ENCODE results near the gene MYO19. TPM values are rescaled to one million over a fixed set of nuclear protein-coding genes. Genes with fewer than 3 reads are reported as not detected.
"Not testable (repeated sequence)": the region's sequence is repeated elsewhere in the genome, so short reads cannot be mapped to it uniquely, and the experiment has no call there.

The MYO19 gene
- total RNA-seq, 2 donors from 2014 or later: 37.4 to 78.1 TPM

- Histone ChIP-seq H3K9me3 (no peaks in the 10 kb centered on the region), H3K36me3 (replicated peaks in 1 of 2; ENCODE audit: insufficient read depth in 1 of 2, low read depth in 2 of 2) (peaks cover 0 to 8% of the 10 kb centered on the region in 2 donors)
- 92 to 100% methylated on average over 8 to 9 of the region's 9 CpGs for WGBS, 2 donors
These were observed 25.2 kb downstream of the MYO19 start for GRCh38 chr17:36509272-36509985.

GRCh38 chr17:36508439-36508838, 26.2 kb downstream of the MYO19 start:
- intact Hi-C loops (cut with DNase I); ATAC-seq; H3K27ac ChIP-seq; H3K36me3 ChIP-seq (replicated peaks in 1 of 2; ENCODE audit: insufficient read depth in 1 of 2, low read depth in 2 of 2); H3K27me3 ChIP-seq; H3K4me3 ChIP-seq; H3K9me3 ChIP-seq; DNase-seq; H3K4me1 ChIP-seq: not testable (repeated sequence)
- WGBS, 2 donors: 89 to 93% methylated on average over 2 of the region's 2 CpGs

More at GRCh38 chr17:36509272-36509985, 25.2 kb downstream of the MYO19 start:
- TF ChIP-seq POLR2A (IDR thresholded peaks at IDR 0.05) (no peak), CTCF (IDR thresholded peaks at IDR 0.05) (no peak)
- no peak overlapping the region for H3K4me3 ChIP-seq
- DNase-seq (no peak), ATAC-seq (no peak)
- H3K27me3 ChIP-seq: no peaks in the 10 kb centered on the region
- intact Hi-C loops (cut with DNase I): no loop called here
- H3K27ac ChIP-seq: no peak overlapping the region
- H3K4me1 ChIP-seq: no peaks in the 10 kb centered on the region

GRCh38 chr17:36507266-36507665, 27.4 kb downstream of the MYO19 start:
- Histone ChIP-seq H3K36me3 (replicated peaks in 1 of 2; ENCODE audit: insufficient read depth in 1 of 2, low read depth in 2 of 2) (peaks cover 0 to 8% of the 10 kb centered on the region in 2 donors), H3K27me3 (no peaks in the 10 kb centered on the region), H3K27ac (no peak overlapping the region), H3K4me1 (no peaks in the 10 kb centered on the region), H3K9me3 (no peaks in the 10 kb centered on the region), H3K4me3 (no peak overlapping the region)
- DNase-seq: no peak
- WGBS, 2 donors: 89 to 92% methylated on average over 6 of the region's 6 CpGs
- intact Hi-C loops (cut with DNase I): no loop called here
- ATAC-seq: no peak
- TF ChIP-seq POLR2A (IDR thresholded peaks at IDR 0.05): no peak
- no peak for TF ChIP-seq CTCF (IDR thresholded peaks at IDR 0.05)

- no peaks in the 10 kb centered on the region for H3K4me1 ChIP-seq
- TF ChIP-seq POLR2A (IDR thresholded peaks at IDR 0.05) (no peak), CTCF (IDR thresholded peaks at IDR 0.05) (no peak)
- H3K27ac ChIP-seq: no peak overlapping the region
- no peak overlapping the region for H3K4me3 ChIP-seq
- ATAC-seq: no peak
- no peaks in the 10 kb centered on the region for H3K9me3 ChIP-seq
- H3K27me3 ChIP-seq: no peaks in the 10 kb centered on the region
- peaks cover 0 to 8% of the 10 kb centered on the region in 2 donors for H3K36me3 ChIP-seq (replicated peaks in 1 of 2; ENCODE audit: insufficient read depth in 1 of 2, low read depth in 2 of 2)
- WGBS, 2 donors: 87 to 91% methylated on average over 7 to 11 of the region's 11 CpGs
- no peak for DNase-seq
- intact Hi-C loops (cut with DNase I): no loop called here
These were observed 27.8 kb downstream of the MYO19 start for GRCh38 chr17:36506831-36507230.

- no peak for DNase-seq
- no peak for ATAC-seq
- TF ChIP-seq CTCF (IDR thresholded peaks at IDR 0.05) (no peak), POLR2A (IDR thresholded peaks at IDR 0.05) (no peak)
- Histone ChIP-seq H3K4me3 (no peak overlapping the region), H3K27ac (no peak overlapping the region), H3K27me3 (no peaks in the 10 kb centered on the region), H3K9me3 (no peaks in the 10 kb centered on the region), H3K36me3 (replicated peaks in 1 of 2; ENCODE audit: insufficient read depth in 1 of 2, low read depth in 2 of 2) (peaks cover 0 to 8% of the 10 kb centered on the region in 2 donors), H3K4me1 (no peaks in the 10 kb centered on the region)
- 76 to 82% methylated on average over 6 of the region's 6 CpGs for WGBS, 2 donors
- intact Hi-C loops (cut with DNase I): no loop called here
These were observed 28.3 kb downstream of the MYO19 start for GRCh38 chr17:36506249-36506826.
